Neuronal stem cell (in vitro differentiated cells): ENCODE data around the gene SIGLEC10.

Experiments
- DNase-seq: peaks from one replicate; pipeline ENCODE4 v3.0.0-alpha.2; 2013; ENCODE audit warnings: low spot score
- H2AFZ ChIP-seq: one replicate; pipeline ENCODE4 v1.6.1; 2013; ENCODE audit warnings: mild to moderate bottlenecking, low read length, inconsistent platforms
- H2AK5ac ChIP-seq: 2 replicates; pipeline ENCODE4 v1.6.1; 2013; ENCODE audit warnings: low read depth, mild to moderate bottlenecking, inconsistent platforms, low read length, moderate library complexity, mixed read lengths
- H2BK120ac ChIP-seq: 2 replicates; pipeline ENCODE4 v1.6.1; 2013; ENCODE audit warnings: low read depth, mild to moderate bottlenecking, inconsistent platforms, low read length, moderate library complexity, mixed read lengths
- H2BK12ac ChIP-seq: one replicate; pipeline ENCODE4 v1.6.1; 2013; ENCODE audit warnings: low read length, inconsistent platforms
- H2BK15ac ChIP-seq: 2 replicates; pipeline ENCODE4 v1.6.1; 2013; ENCODE audit warnings: mild to moderate bottlenecking, low read length, inconsistent platforms, mixed read lengths
- H2BK5ac ChIP-seq: one replicate; pipeline ENCODE4 v1.6.1; 2013; ENCODE audit warnings: inconsistent platforms, mild to moderate bottlenecking, low read length, moderate library complexity
- H3K14ac ChIP-seq: one replicate; pipeline ENCODE4 v1.6.1; 2013; ENCODE audit warnings: low read length, inconsistent platforms
- H3K18ac ChIP-seq: 2 replicates; pipeline ENCODE4 v1.6.1; 2013; ENCODE audit warnings: low read length, inconsistent platforms
- H3K23ac ChIP-seq: 2 replicates; pipeline ENCODE4 v1.6.1; 2013; ENCODE audit warnings: low read depth, mild to moderate bottlenecking, mixed read lengths, low read length, inconsistent platforms; ENCODE audit not compliant: poor library complexity
- H3K27ac ChIP-seq: replicated peaks from 3 replicates; pipeline ENCODE4 v1.5.1; 2013; ENCODE audit warnings: low read length, inconsistent platforms
- H3K27me3 ChIP-seq, 3 experiments: 2 replicates each; pipeline ENCODE4 v1.6.1; 2013; ENCODE audit warnings: low read length in 3 of 3, mild to moderate bottlenecking in 2 of 3, inconsistent platforms in 1 of 3, low read depth in 1 of 3, mixed read lengths in 1 of 3, moderate library complexity in 1 of 3; ENCODE audit not compliant: control insufficient read depth in 3 of 3, insufficient read depth in 3 of 3
- H3K36me3 ChIP-seq, 2 donors: replicated peaks in 1 of 2; 2 replicates each; pipeline ENCODE4 v1.6.1; 2013; ENCODE audit warnings: low read length in 2 of 2; ENCODE audit not compliant: control insufficient read depth in 2 of 2, insufficient read depth in 2 of 2
- H3K4ac ChIP-seq: 2 replicates; pipeline ENCODE4 v1.6.1; 2013; ENCODE audit warnings: inconsistent platforms, mild to moderate bottlenecking, low read length, moderate library complexity
- H3K4me1 ChIP-seq, 2 donors: 1 replicate in 1 of 2; 2 replicates in 1 of 2; pipeline ENCODE4 v1.6.1; 2013; ENCODE audit warnings: low read length in 2 of 2, low read depth in 1 of 2; ENCODE audit not compliant: control insufficient read depth in 2 of 2, insufficient read depth in 1 of 2
- H3K4me2 ChIP-seq: one replicate; pipeline ENCODE4 v1.6.1; 2013; ENCODE audit warnings: mild to moderate bottlenecking, low read length, inconsistent platforms; ENCODE audit not compliant: insufficient read depth, poor library complexity, severe bottlenecking
- H3K4me3 ChIP-seq, 2 donors: 2 replicates each; pipeline ENCODE4 v1.5.1; 2013; ENCODE audit warnings: low read length in 2 of 2, mild to moderate bottlenecking in 2 of 2, inconsistent platforms in 1 of 2, moderate library complexity in 1 of 2
- H3K79me1 ChIP-seq: one replicate; pipeline ENCODE4 v1.6.1; 2013; ENCODE audit warnings: low read depth, mild to moderate bottlenecking, inconsistent platforms, low read length, moderate library complexity
- H3K9ac ChIP-seq: one replicate; pipeline ENCODE4 v1.6.1; 2013; ENCODE audit warnings: mild to moderate bottlenecking, low read depth, low read length, inconsistent platforms; ENCODE audit not compliant: poor library complexity
- H3K9me3 ChIP-seq, 2 donors: replicated peaks in 1 of 2; 2 replicates each; pipeline versions ENCODE3 to v1.6.1; 2013; ENCODE audit warnings: low read length in 2 of 2, mild to moderate bottlenecking in 2 of 2, inconsistent platforms in 1 of 2, low read depth in 1 of 2, mixed read lengths in 1 of 2, moderate library complexity in 1 of 2; ENCODE audit not compliant: control insufficient read depth in 2 of 2, insufficient read depth in 1 of 2
- H4K8ac ChIP-seq: one replicate; pipeline ENCODE4 v1.6.1; 2013; ENCODE audit warnings: low read depth, mild to moderate bottlenecking, inconsistent platforms, low read length, moderate library complexity
- H4K91ac ChIP-seq: one replicate; pipeline ENCODE4 v1.6.1; 2013; ENCODE audit warnings: low read length, low read depth, mild to moderate bottlenecking, inconsistent platforms; ENCODE audit not compliant: poor library complexity
- WGBS, 2 donors: extraction: QIAGEN DNeasy Blood & Tissue Kit; methylation state at CpG; one replicate each; pipeline ENCODE4 v1.1.7; 2013; ENCODE audit warnings: missing lambda C conversion rate in 2 of 2, mixed read lengths in 1 of 2; ENCODE audit not compliant: insufficient read length in 2 of 2, insufficient replicate concordance in 1 of 2; ENCODE audit errors: extremely low coverage in 2 of 2; 5-methylcytosine and 5-hydroxymethylcytosine counted together

SIGLEC10 gene

DNA sequence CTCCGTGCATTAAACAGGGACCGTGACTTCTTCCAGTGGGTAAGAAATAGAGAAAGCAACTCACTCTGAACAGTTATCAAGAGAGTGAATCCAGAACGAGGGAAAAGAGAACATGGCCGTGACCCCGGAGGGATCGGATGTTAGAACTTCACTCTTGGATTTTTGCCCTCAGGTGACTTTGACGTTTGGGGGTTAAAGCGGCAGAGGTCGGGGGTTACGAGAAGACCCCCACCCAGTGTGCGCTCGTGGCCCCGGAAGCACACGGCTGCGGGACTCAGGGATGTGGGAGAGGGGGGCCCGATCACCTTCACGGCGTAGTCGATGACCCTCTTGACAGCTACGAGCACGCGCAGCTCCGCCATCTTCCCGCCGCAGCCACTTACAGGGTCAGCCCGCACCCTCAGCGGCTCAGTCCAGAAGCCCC, 51.5 kb downstream of the SIGLEC10 start, which contains the start of gene ETFB:
Gene ETFB (minus strand): TSS at position 424 of the 424 bp plus-strand sequence. CDS start 62 bp downstream, at position 362.
- WGBS, 2 donors = no CpG with 5 or more reads among the region's 27 CpGs
- peak; percentile 24 for DNase-seq

GRCh38 chr19:51365211-51365964, 52.1 kb downstream of the SIGLEC10 start:
- Histone ChIP-seq H2BK120ac (no peak overlapping the region), H2AK5ac (peak overlapping the region; percentile 92), H3K4me2 (peak overlapping the region; percentile 94), H3K14ac (no peak overlapping the region), H3K9me3 (no peaks in the 10 kb centered on the region), H3K4ac (no peak overlapping the region), H3K36me3 (no peaks in the 10 kb centered on the region), H3K27ac (no peak overlapping the region), H2AFZ (peak overlapping the region; percentile 88), H2BK5ac (peak overlapping the region; percentile 75), H3K23ac (no peak overlapping the region), H3K79me1 (peaks cover 4% of the 10 kb centered on the region), H3K4me1 (peaks cover 12 to 15% of the 10 kb centered on the region in 2 donors), H2BK15ac (peak overlapping the region; percentile 18), H3K18ac (peak overlapping the region; percentile 8), H2BK12ac (peak overlapping the region; percentile 2), H3K9ac (peak overlapping the region; percentile 77), H3K27me3 (peaks cover 0 to 3% (median 0%) of the 10 kb centered on the region in 3 experiments), H4K91ac (peak overlapping the region; percentile 43), H4K8ac (no peak overlapping the region), H3K4me3 (peak overlapping the region; percentile 70 to 81)
- WGBS, 2 donors = no CpG with 5 or more reads among the region's 10 CpGs
- no peak for DNase-seq

More for the DNA sequence above, 51.5 kb downstream of the SIGLEC10 start, which contains the start of gene ETFB:
- Histone ChIP-seq H2AFZ (peak within 1 kb of the TSS; percentile 88), H2BK12ac (peak within 1 kb of the TSS; percentile 73), H2BK120ac (peak within 1 kb of the TSS; percentile 21), H2BK5ac (peak within 1 kb of the TSS; percentile 99), H3K4me1 (peaks cover 12 to 15% of the 10 kb centered on the region in 2 donors), H4K91ac (peak within 1 kb of the TSS; percentile 43), H3K9ac (peak within 1 kb of the TSS; percentile 95), H3K27me3 (peaks cover 0 to 5% (median 0%) of the 10 kb centered on the region in 3 experiments), H3K4ac (no peak within 1 kb of the TSS), H3K4me3 (peak within 1 kb of the TSS; percentile 70 to 93), H3K23ac (peak within 1 kb of the TSS; percentile 93), H3K14ac (peak within 1 kb of the TSS; percentile 49), H2BK15ac (peak within 1 kb of the TSS; percentile 100), H3K36me3 (no peaks in the 10 kb centered on the region), H3K27ac (peak within 1 kb of the TSS; percentile 94), H3K4me2 (peak within 1 kb of the TSS; percentile 94), H3K18ac (peak within 1 kb of the TSS; percentile 97), H4K8ac (no peak within 1 kb of the TSS), H3K79me1 (peaks cover 4% of the 10 kb centered on the region), H3K9me3 (no peaks in the 10 kb centered on the region), H2AK5ac (peak within 1 kb of the TSS; percentile 98)

- Histone ChIP-seq H2AFZ (no peak overlapping the region), H3K27me3 (no peaks in the 10 kb centered on the region), H4K8ac (no peak overlapping the region), H2BK12ac (no peak overlapping the region), H3K18ac (peak overlapping the region; percentile 31), H2BK15ac (no peak overlapping the region), H3K9ac (no peak overlapping the region), H2BK5ac (no peak overlapping the region), H3K23ac (peak overlapping the region; percentile 20), H2AK5ac (peak overlapping the region; percentile 86), H4K91ac (no peak overlapping the region), H3K27ac (no peak overlapping the region), H3K4me3 (no peak overlapping the region), H3K79me1 (peaks cover 4% of the 10 kb centered on the region), H3K14ac (no peak overlapping the region), H3K9me3 (no peaks in the 10 kb centered on the region), H3K4ac (no peak overlapping the region), H3K36me3 (no peaks in the 10 kb centered on the region), H3K4me2 (no peak overlapping the region), H2BK120ac (no peak overlapping the region), H3K4me1 (peaks cover 12 to 15% of the 10 kb centered on the region in 2 donors)
- DNase-seq = no peak
- WGBS, 2 donors = no CpG with 5 or more reads among the region's 15 CpGs
Observed at GRCh38 chr19:51364200-51365106, 53.0 kb downstream of the SIGLEC10 start.
